CD8-positive, alpha-beta memory T cell (primary cell): ENCODE measurements around the gene WNT5A. TPM values are rescaled to one million over a fixed set of nuclear protein-coding genes. Genes with fewer than 3 reads are reported as not detected.

ENCODE experiments used
- CTCF ChIA-PET: fragments of 350-600 bp; sonication (Branson Sonifier 250); formaldehyde crosslinking; loops from one replicate; lab custom pipeline; 2021; ENCODE audit warnings: antibody characterized with exemption; lab: Charles Lee
- POLR2A ChIA-PET: fragments of 350-600 bp; sonication (Branson Sonifier 250); formaldehyde crosslinking; loops from one replicate; lab custom pipeline; 2021; ENCODE audit warnings: antibody characterized with exemption; lab: Charles Lee
- DNase-seq, 5 donors: peaks; one replicate each; pipeline versions ENCODE4 v3.0.0 to v3.0.0-alpha.2; 2020 to 2022; ENCODE audit warnings: mixed read lengths in 1 of 5
- H3K27ac ChIP-seq: one replicate; pipeline ENCODE4 v1.7.0; 2013; ENCODE audit warnings: low read depth, mild to moderate bottlenecking, low read length, moderate library complexity
- H3K27me3 ChIP-seq: 2 replicates; pipeline ENCODE4 v1.7.0; 2013; ENCODE audit warnings: low read length, mild to moderate bottlenecking; ENCODE audit not compliant: insufficient read depth, poor library complexity, severe bottlenecking
- H3K36me3 ChIP-seq: 2 replicates; pipeline ENCODE4 v1.7.0; 2013; ENCODE audit warnings: mild to moderate bottlenecking, low read length, moderate library complexity; ENCODE audit not compliant: insufficient read depth
- H3K4me1 ChIP-seq: 2 replicates; pipeline ENCODE4 v1.7.0; 2013; ENCODE audit warnings: mild to moderate bottlenecking, low read length, moderate library complexity; ENCODE audit not compliant: insufficient read depth
- H3K4me3 ChIP-seq: 2 replicates; pipeline ENCODE4 v1.7.0; 2013; ENCODE audit warnings: mild to moderate bottlenecking, low read length
- H3K9me3 ChIP-seq: 2 replicates; pipeline ENCODE4 v1.7.0; 2013; ENCODE audit warnings: mild to moderate bottlenecking, low read length
- H3K27ac Mint-ChIP-seq, 8 donors: one replicate each; pipeline ENCODE4 v1.8.0; 2020 to 2021; ENCODE audit warnings: mixed read lengths in 8 of 8, mild to moderate bottlenecking in 6 of 8, inconsistent platforms in 3 of 8, moderate library complexity in 3 of 8
- H3K27me3 Mint-ChIP-seq, 2 donors: one replicate each; pipeline ENCODE4 v1.8.0; 2020 to 2021; ENCODE audit warnings: mixed read lengths in 2 of 2, mild to moderate bottlenecking in 1 of 2, moderate library complexity in 1 of 2
- H3K36me3 Mint-ChIP-seq, 3 donors: one replicate each; pipeline ENCODE4 v1.8.0; 2020 to 2021; ENCODE audit warnings: mixed read lengths in 3 of 3, inconsistent platforms in 1 of 3, mild to moderate bottlenecking in 1 of 3
- H3K4me1 Mint-ChIP-seq, 3 donors: one replicate each; pipeline ENCODE4 v1.8.0; 2020 to 2021; ENCODE audit warnings: mixed read lengths in 3 of 3, inconsistent platforms in 1 of 3, mild to moderate bottlenecking in 1 of 3
- H3K4me3 Mint-ChIP-seq, 7 donors: one replicate each; pipeline ENCODE4 v1.8.0; 2020 to 2021; ENCODE audit warnings: mixed read lengths in 7 of 7, mild to moderate bottlenecking in 6 of 7, moderate library complexity in 4 of 7, inconsistent platforms in 2 of 7
- H3K9me3 Mint-ChIP-seq, 5 donors: one replicate each; pipeline ENCODE4 v1.8.0; 2020 to 2022; ENCODE audit warnings: mixed read lengths in 5 of 5, mild to moderate bottlenecking in 3 of 5, moderate library complexity in 2 of 5, inconsistent platforms in 1 of 5
- polyA plus RNA-seq: library from polyadenylated mRNA; unstranded; fragments of 300-500 nt; fragmentation: Illumina TruSeq; gene quantifications from one replicate; pipeline ENCODE4 v1.2.3, GENCODE V29; 2021
- total RNA-seq, 2 experiments: library from RNA; stranded (reverse); gene quantifications; one replicate each; pipeline ENCODE4 v1.2.3, GENCODE V29; 2021

The WNT5A gene
- not detected for total RNA-seq
- not detected for polyA plus RNA-seq

GRCh38 chr3:55486857-55487380, at the start of gene WNT5A:
TSS of gene WNT5A (minus strand) at chr3:55487306. CDS start at chr3:55486985, 321 bp downstream.
- no peaks in the 10 kb centered on the region for H3K4me1 ChIP-seq
- Mint-ChIP-seq H3K4me3 (no peak within 1 kb of the TSS), H3K4me1 (peaks cover 4 to 22% (median 11%) of the 10 kb centered on the region in 3 donors), H3K36me3 (peaks cover 0 to 5% (median 0%) of the 10 kb centered on the region in 3 donors), H3K27ac (no peak within 1 kb of the TSS), H3K27me3 (peaks cover 53 to 73% of the 10 kb centered on the region in 2 donors), H3K9me3 (peaks cover 0 to 14% (median 7%) of the 10 kb centered on the region in 5 donors)
- no peak within 1 kb of the TSS for H3K27ac ChIP-seq
- H3K9me3 ChIP-seq, result no peaks in the 10 kb centered on the region
- no peaks in the 10 kb centered on the region for H3K36me3 ChIP-seq
- CTCF ChIA-PET, result no interaction called here
- no peak within 1 kb of the TSS for H3K4me3 ChIP-seq
- DNase-seq, result no peak
- POLR2A ChIA-PET, result no interaction called here
- H3K27me3 ChIP-seq, result no peaks in the 10 kb centered on the region

GRCh38 chr3:55534876-55535275, 47.8 kb upstream of the WNT5A start:
- CTCF ChIA-PET, result no interaction called here
- Mint-ChIP-seq H3K4me3 (no peak overlapping the region), H3K27me3 (no peaks in the 10 kb centered on the region), H3K27ac (no peak overlapping the region), H3K9me3 (peaks cover 1 to 5% (median 3%) of the 10 kb centered on the region in 5 donors), H3K4me1 (no peaks in the 10 kb centered on the region), H3K36me3 (no peaks in the 10 kb centered on the region)
- H3K36me3 ChIP-seq, result no peaks in the 10 kb centered on the region
- H3K27me3 ChIP-seq, result no peaks in the 10 kb centered on the region
- no peak overlapping the region for H3K4me3 ChIP-seq
- no peaks in the 10 kb centered on the region for H3K9me3 ChIP-seq
- POLR2A ChIA-PET, result no interaction called here
- no peak overlapping the region for H3K27ac ChIP-seq
- H3K4me1 ChIP-seq, result no peaks in the 10 kb centered on the region
- DNase-seq, result no peak

- CTCF ChIA-PET, result no interaction called here
- no peaks in the 10 kb centered on the region for H3K4me1 ChIP-seq
- no peaks in the 10 kb centered on the region for H3K36me3 ChIP-seq
- no peaks in the 10 kb centered on the region for H3K9me3 ChIP-seq
- H3K9me3 Mint-ChIP-seq, result peaks cover 0 to 4% (median 3%) of the 10 kb centered on the region in 5 donors
- DNase-seq, result no peak
- no peak overlapping the region for H3K4me3 Mint-ChIP-seq
- H3K4me1 Mint-ChIP-seq, result no peaks in the 10 kb centered on the region
- H3K27me3 ChIP-seq, result no peaks in the 10 kb centered on the region
- no peak overlapping the region for H3K27ac Mint-ChIP-seq
- H3K36me3 Mint-ChIP-seq, result no peaks in the 10 kb centered on the region
- no peak overlapping the region for H3K27ac ChIP-seq
- POLR2A ChIA-PET, result no interaction called here
- H3K4me3 ChIP-seq, result no peak overlapping the region
- H3K27me3 Mint-ChIP-seq, result no peaks in the 10 kb centered on the region
These were observed 45.7 kb upstream of the WNT5A start for GRCh38 chr3:55532806-55533205.

- H3K9me3 ChIP-seq, result no peaks in the 10 kb centered on the region
- ChIA-PET CTCF (no interaction called here), POLR2A (no interaction called here)
- H3K9me3 Mint-ChIP-seq, result peaks cover 0 to 8% (median 2%) of the 10 kb centered on the region in 5 donors
- H3K4me3 Mint-ChIP-seq, result no peak overlapping the region
- H3K36me3 Mint-ChIP-seq, result no peaks in the 10 kb centered on the region
- no peak overlapping the region for H3K27ac ChIP-seq
- H3K27me3 Mint-ChIP-seq, result no peaks in the 10 kb centered on the region
- H3K4me1 ChIP-seq, result no peaks in the 10 kb centered on the region
- H3K27ac Mint-ChIP-seq, result no peak overlapping the region
- H3K4me3 ChIP-seq, result no peak overlapping the region
- no peaks in the 10 kb centered on the region for H3K27me3 ChIP-seq
- no peak for DNase-seq
- H3K36me3 ChIP-seq, result no peaks in the 10 kb centered on the region
- H3K4me1 Mint-ChIP-seq, result no peaks in the 10 kb centered on the region
These were observed 44.2 kb upstream of the WNT5A start for GRCh38 chr3:55531321-55531720.

GRCh38 chr3:55527361-55527760, 40.3 kb upstream of the WNT5A start:
- Histone ChIP-seq H3K4me3 (no peak overlapping the region), H3K27me3 (no peaks in the 10 kb centered on the region), H3K27ac (no peak overlapping the region), H3K36me3 (no peaks in the 10 kb centered on the region), H3K4me1 (no peaks in the 10 kb centered on the region), H3K9me3 (no peaks in the 10 kb centered on the region)
- H3K27me3 Mint-ChIP-seq, result peaks cover 0 to 5% of the 10 kb centered on the region in 2 donors
- H3K36me3 Mint-ChIP-seq, result peaks cover 0 to 1% (median 0%) of the 10 kb centered on the region in 3 donors
- no peak for DNase-seq
- peaks cover 0 to 12% (median 0%) of the 10 kb centered on the region in 5 donors for H3K9me3 Mint-ChIP-seq
- POLR2A ChIA-PET, result no interaction called here
- H3K27ac Mint-ChIP-seq, result no peak overlapping the region
- CTCF ChIA-PET, result no interaction called here
- no peak overlapping the region for H3K4me3 Mint-ChIP-seq
- H3K4me1 Mint-ChIP-seq, result no peaks in the 10 kb centered on the region

- POLR2A ChIA-PET, result no interaction called here
- H3K27ac Mint-ChIP-seq, result no peak overlapping the region
- no peaks in the 10 kb centered on the region for H3K27me3 ChIP-seq
- DNase-seq, result no peak
- no peaks in the 10 kb centered on the region for H3K36me3 ChIP-seq
- H3K36me3 Mint-ChIP-seq, result peaks cover 0 to 1% (median 0%) of the 10 kb centered on the region in 3 donors
- H3K27me3 Mint-ChIP-seq, result peaks cover 0 to 5% of the 10 kb centered on the region in 2 donors
- H3K4me3 Mint-ChIP-seq, result peak overlapping the region in 1 of 7 donors; percentile 36
- no peak overlapping the region for H3K4me3 ChIP-seq
- CTCF ChIA-PET, result no interaction called here
- H3K9me3 Mint-ChIP-seq, result peaks cover 0 to 12% (median 0%) of the 10 kb centered on the region in 5 donors
- no peaks in the 10 kb centered on the region for H3K4me1 ChIP-seq
- H3K4me1 Mint-ChIP-seq, result no peaks in the 10 kb centered on the region
- no peaks in the 10 kb centered on the region for H3K9me3 ChIP-seq
- no peak overlapping the region for H3K27ac ChIP-seq
These were observed 39.4 kb upstream of the WNT5A start for GRCh38 chr3:55526332-55527030.

- Histone ChIP-seq H3K27me3 (no peaks in the 10 kb centered on the region), H3K27ac (no peak overlapping the region), H3K36me3 (no peaks in the 10 kb centered on the region), H3K4me3 (no peak overlapping the region), H3K9me3 (no peaks in the 10 kb centered on the region), H3K4me1 (no peaks in the 10 kb centered on the region)
- ChIA-PET POLR2A (no interaction called here), CTCF (no interaction called here)
- no peak for DNase-seq
- Mint-ChIP-seq H3K9me3 (peaks cover 0 to 8% (median 0%) of the 10 kb centered on the region in 5 donors), H3K27ac (no peak overlapping the region), H3K4me1 (no peaks in the 10 kb centered on the region), H3K27me3 (peaks cover 0 to 5% of the 10 kb centered on the region in 2 donors), H3K36me3 (peaks cover 0 to 1% (median 0%) of the 10 kb centered on the region in 3 donors), H3K4me3 (no peak overlapping the region)
These were observed 38.3 kb upstream of the WNT5A start for GRCh38 chr3:55525436-55525835.

- H3K4me3 Mint-ChIP-seq, result no peak overlapping the region
- Histone ChIP-seq H3K27ac (no peak overlapping the region), H3K36me3 (no peaks in the 10 kb centered on the region), H3K4me1 (no peaks in the 10 kb centered on the region), H3K27me3 (no peaks in the 10 kb centered on the region), H3K9me3 (no peaks in the 10 kb centered on the region), H3K4me3 (no peak overlapping the region)
- peaks cover 0 to 5% of the 10 kb centered on the region in 2 donors for H3K27me3 Mint-ChIP-seq
- no peaks in the 10 kb centered on the region for H3K4me1 Mint-ChIP-seq
- no peak overlapping the region for H3K27ac Mint-ChIP-seq
- DNase-seq, result no peak
- H3K9me3 Mint-ChIP-seq, result peaks cover 0 to 8% (median 0%) of the 10 kb centered on the region in 5 donors
- H3K36me3 Mint-ChIP-seq, result peaks cover 0 to 1% (median 0%) of the 10 kb centered on the region in 3 donors
- ChIA-PET POLR2A (no interaction called here), CTCF (no interaction called here)
These were observed 37.6 kb upstream of the WNT5A start for GRCh38 chr3:55524565-55525244.
